Smooth muscle cell (in vitro differentiated cells): ENCODE results near the gene EEPD1. TPM values are rescaled to one million over a fixed set of nuclear protein-coding genes. Genes with fewer than 3 reads are reported as not detected.

ENCODE experiments used
- DNase-seq: peaks from one replicate; lab custom pipeline; 2025; ENCODE audit not compliant: unreplicated experiment; lab: John Stamatoyannopoulos, UW
- H2AFZ ChIP-seq: fragments of 200-600 bp; sonication (generic); 2 replicates; pipeline ENCODE4 v1.6.0; 2016; ENCODE audit warnings: antibody characterized with exemption, low read depth, mild to moderate bottlenecking
- H3F3A ChIP-seq: fragments of 200-600 bp; sonication (generic); 2 replicates; pipeline ENCODE4 v1.6.0; 2017; ENCODE audit warnings: antibody characterized with exemption, low read depth
- H3K27ac ChIP-seq: fragments of 200-600 bp; sonication (generic); 2 replicates; pipeline ENCODE4 v1.5.1; 2016; ENCODE audit warnings: low read depth, mild to moderate bottlenecking
- H3K27me3 ChIP-seq: fragments of 200-600 bp; sonication (generic); 2 replicates; pipeline ENCODE4 v1.6.1; 2016; ENCODE audit warnings: low read depth, mild to moderate bottlenecking
- H3K36me3 ChIP-seq: fragments of 200-600 bp; sonication (generic); 2 replicates; pipeline ENCODE4 v1.5.1; 2016; ENCODE audit warnings: low read depth
- H3K4me1 ChIP-seq: fragments of 200-600 bp; sonication (generic); 2 replicates; pipeline ENCODE4 v1.5.1; 2016; ENCODE audit warnings: low read depth
- H3K4me2 ChIP-seq: fragments of 200-600 bp; sonication (generic); 2 replicates; pipeline ENCODE4 v1.6.0; 2016; ENCODE audit warnings: mild to moderate bottlenecking
- H3K4me3 ChIP-seq: fragments of 200-600 bp; sonication (generic); 2 replicates; pipeline ENCODE4 v1.5.1; 2016; ENCODE audit warnings: mild to moderate bottlenecking
- H3K79me2 ChIP-seq: fragments of 200-600 bp; sonication (generic); 2 replicates; pipeline ENCODE4 v1.6.0; 2016; ENCODE audit warnings: low read depth, mild to moderate bottlenecking
- H3K9ac ChIP-seq: fragments of 200-600 bp; sonication (generic); 2 replicates; pipeline ENCODE4 v1.6.0; 2016; ENCODE audit warnings: low read depth
- H3K9me3 ChIP-seq: fragments of 200-600 bp; sonication (generic); replicated peaks from 2 replicates; pipeline ENCODE4 v1.5.1; 2016; ENCODE audit warnings: low read depth
- H4K20me1 ChIP-seq: fragments of 200-600 bp; sonication (generic); 2 replicates; pipeline ENCODE4 v1.6.0; 2016; ENCODE audit warnings: low read depth
- WGBS: methylation state at CpG from one replicate; pipeline ENCODE4 v1.1.7; 2016; ENCODE audit warnings: low lambda C conversion rate; 5-methylcytosine and 5-hydroxymethylcytosine counted together
- polyA plus RNA-seq: library from polyadenylated mRNA; unstranded; fragments of >200 nt; fragmentation: Nextera tagmentation; extraction: Ambion mirVana; gene quantifications from 2 replicates; pipeline ENCODE4 v1.2.1, GENCODE V29; 2016
- total RNA-seq: library from RNA; depleted of rRNA; stranded (reverse); fragments of >200 nt; gene quantifications from 2 replicates; pipeline ENCODE4 v1.2.3, GENCODE V29; 2014
- TF ChIP-seq, protein P1 (sequence below): fragments of 200-600 bp; sonication (generic); IDR thresholded peaks from 2 replicates; pipeline ENCODE4 v1.5.1; 2017; ENCODE audit warnings: borderline replicate concordance, mild to moderate bottlenecking, antibody characterized with exemption; ENCODE audit not compliant: insufficient read depth, poor library complexity, severe bottlenecking

EEPD1 gene
- total and polyA plus RNA-seq, 2 experiments from 2014 or later = 1.5 TPM

- Histone ChIP-seq H3K4me3 (no peak overlapping the region), H3K4me2 (no peak overlapping the region), H3K27me3 (no peaks in the 10 kb centered on the region), H3K9me3 (no peaks in the 10 kb centered on the region), H2AFZ (no peak overlapping the region), H3K9ac (no peak overlapping the region), H3K27ac (no peak overlapping the region), H3K36me3 (no peaks in the 10 kb centered on the region), H3K79me2 (no peaks in the 10 kb centered on the region), H3K4me1 (peaks cover 15% of the 10 kb centered on the region), H3F3A (peaks cover under 1% of the 10 kb centered on the region), H4K20me1 (no peaks in the 10 kb centered on the region)
- TF ChIP-seq, protein P1, sequence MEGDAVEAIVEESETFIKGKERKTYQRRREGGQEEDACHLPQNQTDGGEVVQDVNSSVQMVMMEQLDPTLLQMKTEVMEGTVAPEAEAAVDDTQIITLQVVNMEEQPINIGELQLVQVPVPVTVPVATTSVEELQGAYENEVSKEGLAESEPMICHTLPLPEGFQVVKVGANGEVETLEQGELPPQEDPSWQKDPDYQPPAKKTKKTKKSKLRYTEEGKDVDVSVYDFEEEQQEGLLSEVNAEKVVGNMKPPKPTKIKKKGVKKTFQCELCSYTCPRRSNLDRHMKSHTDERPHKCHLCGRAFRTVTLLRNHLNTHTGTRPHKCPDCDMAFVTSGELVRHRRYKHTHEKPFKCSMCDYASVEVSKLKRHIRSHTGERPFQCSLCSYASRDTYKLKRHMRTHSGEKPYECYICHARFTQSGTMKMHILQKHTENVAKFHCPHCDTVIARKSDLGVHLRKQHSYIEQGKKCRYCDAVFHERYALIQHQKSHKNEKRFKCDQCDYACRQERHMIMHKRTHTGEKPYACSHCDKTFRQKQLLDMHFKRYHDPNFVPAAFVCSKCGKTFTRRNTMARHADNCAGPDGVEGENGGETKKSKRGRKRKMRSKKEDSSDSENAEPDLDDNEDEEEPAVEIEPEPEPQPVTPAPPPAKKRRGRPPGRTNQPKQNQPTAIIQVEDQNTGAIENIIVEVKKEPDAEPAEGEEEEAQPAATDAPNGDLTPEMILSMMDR = no peak
- WGBS = 66% methylated on average over 4 of the region's 4 CpGs
- DNase-seq = no peak
Observed at GRCh38 chr7:36273836-36274235, 120.8 kb downstream of the EEPD1 start.

DNA sequence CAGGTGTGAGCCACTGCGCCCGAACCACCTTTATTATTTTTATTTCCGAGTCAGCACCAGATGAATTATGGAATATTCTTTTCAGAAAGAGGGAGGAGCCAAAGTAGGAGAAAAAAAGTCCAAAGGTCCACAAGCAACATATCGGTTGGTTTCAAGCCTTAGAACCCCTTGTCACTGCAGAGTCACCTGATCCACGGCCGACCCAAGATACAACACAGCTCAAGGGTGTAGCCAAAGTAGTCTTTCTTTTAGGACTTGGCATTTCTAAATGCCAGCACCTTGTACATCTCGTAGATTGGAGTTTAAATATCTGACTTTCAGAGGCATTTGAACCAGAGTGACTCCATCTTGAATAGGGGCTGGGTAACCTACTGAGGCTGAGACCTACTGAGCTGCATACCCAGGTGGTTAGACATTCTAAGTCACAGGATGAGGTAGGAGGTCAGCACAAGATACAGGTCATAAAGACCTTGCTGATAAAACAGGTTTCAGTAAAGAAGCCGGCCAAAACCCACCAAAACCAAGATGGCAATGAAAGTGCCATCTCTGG is 122.8 kb downstream of the EEPD1 start:
- no peaks in the 10 kb centered on the region for H3K27me3 ChIP-seq
- no peaks in the 10 kb centered on the region for H3K79me2 ChIP-seq
- H3K36me3 ChIP-seq = no peaks in the 10 kb centered on the region
- no peak overlapping the region for H3K9ac ChIP-seq
- H3K4me2 ChIP-seq = no peak overlapping the region
- 86% methylated on average over 8 of the region's 8 CpGs for WGBS
- TF ChIP-seq, protein P1 = no peak
- no peaks in the 10 kb centered on the region for H3K9me3 ChIP-seq
- no peak for DNase-seq
- no peak overlapping the region for H3K4me3 ChIP-seq
- H4K20me1 ChIP-seq = no peaks in the 10 kb centered on the region
- H2AFZ ChIP-seq = no peak overlapping the region
- no peak overlapping the region for H3K27ac ChIP-seq
- H3K4me1 ChIP-seq = peaks cover 28% of the 10 kb centered on the region
- H3F3A ChIP-seq = peaks cover 16% of the 10 kb centered on the region

- H3K4me2 ChIP-seq = no peak overlapping the region
- no peaks in the 10 kb centered on the region for H3K36me3 ChIP-seq
- no peak overlapping the region for H3K9ac ChIP-seq
- no peaks in the 10 kb centered on the region for H3K79me2 ChIP-seq
- H3K9me3 ChIP-seq = no peaks in the 10 kb centered on the region
- peaks cover 23% of the 10 kb centered on the region for H3F3A ChIP-seq
- H3K27ac ChIP-seq = no peak overlapping the region
- no peak for DNase-seq
- H4K20me1 ChIP-seq = no peaks in the 10 kb centered on the region
- TF ChIP-seq, protein P1 = no peak
- H3K27me3 ChIP-seq = no peaks in the 10 kb centered on the region
- 79% methylated on average over 7 of the region's 7 CpGs for WGBS
- H2AFZ ChIP-seq = no peak overlapping the region
- H3K4me3 ChIP-seq = no peak overlapping the region
- peaks cover 37% of the 10 kb centered on the region for H3K4me1 ChIP-seq
Observed at GRCh38 chr7:36276428-36277248, 123.6 kb downstream of the EEPD1 start.

- H4K20me1 ChIP-seq = no peaks in the 10 kb centered on the region
- no peak overlapping the region for H2AFZ ChIP-seq
- WGBS = 95% methylated on average over 6 of the region's 6 CpGs
- TF ChIP-seq, protein P1 = no peak
- no peak for DNase-seq
- no peaks in the 10 kb centered on the region for H3K9me3 ChIP-seq
- no peak overlapping the region for H3K27ac ChIP-seq
- H3K4me2 ChIP-seq = no peak overlapping the region
- no peaks in the 10 kb centered on the region for H3K36me3 ChIP-seq
- H3K4me1 ChIP-seq = peaks cover 41% of the 10 kb centered on the region
- peaks cover 24% of the 10 kb centered on the region for H3F3A ChIP-seq
- H3K9ac ChIP-seq = no peak overlapping the region
- no peaks in the 10 kb centered on the region for H3K27me3 ChIP-seq
- no peak overlapping the region for H3K4me3 ChIP-seq
- no peaks in the 10 kb centered on the region for H3K79me2 ChIP-seq
Observed at GRCh38 chr7:36277249-36277542, 124.1 kb downstream of the EEPD1 start.
